PFSK-1 (cell line): ENCODE data around the gene ATG4D.
A peak's percentile ranks its signal among the peaks of the same experiment; 100 is the strongest.

Source experiments
- FOXP2 ChIP-seq: optimal IDR thresholded peaks from 2 replicates; pipeline ENCODE3; 2011; ENCODE audit warnings: borderline replicate concordance, control low read depth, inconsistent platforms; ENCODE audit not compliant: insufficient read depth; ENCODE audit errors: extremely low read length, extremely low read depth
- POLR2AphosphoS5 ChIP-seq: IDR thresholded peaks from 2 replicates; pipeline ENCODE4 v1.6.1; 2012; ENCODE audit warnings: low read depth, mild to moderate bottlenecking, control low read depth, low read length, moderate library complexity
- SIN3A ChIP-seq: IDR thresholded peaks from 2 replicates; pipeline ENCODE4 v1.6.1; 2012; ENCODE audit warnings: mild to moderate bottlenecking, low read length, moderate library complexity, borderline replicate concordance; ENCODE audit not compliant: insufficient read depth
- TAF1 ChIP-seq: IDR thresholded peaks from 2 replicates; pipeline ENCODE4 v1.6.1; 2012; ENCODE audit warnings: low read length, control low read depth, borderline replicate concordance; ENCODE audit not compliant: insufficient read depth
- TF ChIP-seq, protein P1 (sequence below), 2 experiments: IDR thresholded peaks; 2 replicates each; pipeline versions ENCODE4 v1.6.1 to v1.8.0; 2011 to 2012; ENCODE audit warnings: low read depth in 2 of 2, low read length in 2 of 2, control low read depth in 1 of 2, inconsistent platforms in 1 of 2, mild to moderate bottlenecking in 1 of 2, moderate library complexity in 1 of 2; ENCODE audit not compliant: insufficient read depth in 1 of 2

ATG4D gene

GRCh38 chr19:10516671-10517286 lies 26.9 kb upstream of the ATG4D start:
- no peak for TF ChIP-seq TAF1
- TF ChIP-seq, protein P1, sequence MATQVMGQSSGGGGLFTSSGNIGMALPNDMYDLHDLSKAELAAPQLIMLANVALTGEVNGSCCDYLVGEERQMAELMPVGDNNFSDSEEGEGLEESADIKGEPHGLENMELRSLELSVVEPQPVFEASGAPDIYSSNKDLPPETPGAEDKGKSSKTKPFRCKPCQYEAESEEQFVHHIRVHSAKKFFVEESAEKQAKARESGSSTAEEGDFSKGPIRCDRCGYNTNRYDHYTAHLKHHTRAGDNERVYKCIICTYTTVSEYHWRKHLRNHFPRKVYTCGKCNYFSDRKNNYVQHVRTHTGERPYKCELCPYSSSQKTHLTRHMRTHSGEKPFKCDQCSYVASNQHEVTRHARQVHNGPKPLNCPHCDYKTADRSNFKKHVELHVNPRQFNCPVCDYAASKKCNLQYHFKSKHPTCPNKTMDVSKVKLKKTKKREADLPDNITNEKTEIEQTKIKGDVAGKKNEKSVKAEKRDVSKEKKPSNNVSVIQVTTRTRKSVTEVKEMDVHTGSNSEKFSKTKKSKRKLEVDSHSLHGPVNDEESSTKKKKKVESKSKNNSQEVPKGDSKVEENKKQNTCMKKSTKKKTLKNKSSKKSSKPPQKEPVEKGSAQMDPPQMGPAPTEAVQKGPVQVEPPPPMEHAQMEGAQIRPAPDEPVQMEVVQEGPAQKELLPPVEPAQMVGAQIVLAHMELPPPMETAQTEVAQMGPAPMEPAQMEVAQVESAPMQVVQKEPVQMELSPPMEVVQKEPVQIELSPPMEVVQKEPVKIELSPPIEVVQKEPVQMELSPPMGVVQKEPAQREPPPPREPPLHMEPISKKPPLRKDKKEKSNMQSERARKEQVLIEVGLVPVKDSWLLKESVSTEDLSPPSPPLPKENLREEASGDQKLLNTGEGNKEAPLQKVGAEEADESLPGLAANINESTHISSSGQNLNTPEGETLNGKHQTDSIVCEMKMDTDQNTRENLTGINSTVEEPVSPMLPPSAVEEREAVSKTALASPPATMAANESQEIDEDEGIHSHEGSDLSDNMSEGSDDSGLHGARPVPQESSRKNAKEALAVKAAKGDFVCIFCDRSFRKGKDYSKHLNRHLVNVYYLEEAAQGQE (IDR thresholded peaks at IDR 0.05; ENCODE audit: insufficient read depth in 1 of 2, low read depth in 2 of 2, low read length in 2 of 2), result no peak
- no peak for TF ChIP-seq FOXP2
- no peak for TF ChIP-seq POLR2AphosphoS5
- TF ChIP-seq SIN3A, result no peak

- TF ChIP-seq SIN3A (peak; percentile 69; the same call in 1 of the 2 replicates), TAF1 (no peak), FOXP2 (no peak), POLR2AphosphoS5 (peak; percentile 37; the same call in 1 of the 2 replicates)
- TF ChIP-seq, protein P1 (IDR thresholded peaks at IDR 0.05; ENCODE audit: insufficient read depth in 1 of 2, low read depth in 2 of 2, low read length in 2 of 2), result 0 out of 4 replicates have a peak, but pooled peaks of 1 of the 2 experiments have one; percentile 6
Observed at GRCh38 chr19:10517361-10517759, 26.3 kb upstream of the ATG4D start, which contains the start of gene S1PR5. S1PR5 (minus strand) TSS chr19:10517447; CDS start chr19:10515011, 2,436 bp downstream.

- TF ChIP-seq SIN3A, result 0 out of 2 replicates have a peak, but pooled peaks have one; percentile 42
- no peak for TF ChIP-seq FOXP2
- TF ChIP-seq TAF1, result peak; percentile 66; the same call in 1 of the 2 replicates
- TF ChIP-seq, protein P1 (IDR thresholded peaks at IDR 0.05; ENCODE audit: insufficient read depth in 1 of 2, low read depth in 2 of 2, low read length in 2 of 2), result 0 out of 4 replicates have a peak, but pooled peaks of 1 of the 2 experiments have one; percentile 0
- peak; percentile 63 for TF ChIP-seq POLR2AphosphoS5
Observed at GRCh38 chr19:10517760-10518443, 25.8 kb upstream of the ATG4D start.

DNA sequence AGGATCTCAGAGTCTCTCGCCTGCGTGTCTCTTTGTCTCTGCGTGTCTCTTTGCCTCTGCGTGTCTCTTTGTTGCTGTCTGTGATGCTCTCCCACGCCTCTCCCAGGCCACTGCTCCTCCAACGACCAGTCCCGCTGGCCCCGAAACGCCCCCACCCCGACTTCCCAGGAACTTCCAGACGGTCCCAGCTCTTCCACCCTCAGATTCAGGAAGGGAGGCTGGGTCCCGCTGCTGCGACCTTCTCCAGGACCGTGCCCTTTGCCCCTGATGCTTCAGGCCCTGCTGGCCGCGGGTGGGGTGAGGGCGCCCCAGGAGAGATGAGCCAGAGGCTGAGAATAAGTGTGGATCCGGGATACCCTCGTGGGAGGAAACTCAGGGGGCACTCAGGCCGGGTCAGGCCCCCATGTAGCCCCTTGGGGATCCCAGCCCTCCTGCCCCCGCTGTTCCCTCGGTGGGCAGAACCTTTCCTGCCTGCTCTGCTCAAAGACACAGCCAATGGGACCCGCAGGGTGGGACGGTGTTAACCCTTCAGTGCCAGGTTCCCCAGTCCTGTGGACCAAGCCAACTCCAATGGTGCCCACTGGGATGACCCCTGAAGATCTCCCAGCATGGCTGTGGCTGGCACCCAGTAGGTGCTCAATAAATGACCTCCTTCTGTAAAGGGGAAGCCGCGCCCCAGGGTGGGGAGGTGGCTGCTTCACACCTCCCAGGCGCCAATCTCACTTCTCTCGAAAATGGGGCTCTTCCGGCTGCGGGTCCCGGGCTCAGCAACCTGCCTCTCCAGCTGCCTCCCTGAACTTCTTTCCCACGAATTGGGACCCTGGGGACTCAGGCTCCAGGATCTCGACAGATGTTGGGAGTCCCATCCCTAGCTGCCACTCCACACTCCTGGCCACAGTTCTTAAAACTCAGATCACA lies 25.0 kb upstream of the ATG4D start:
- TF ChIP-seq TAF1 (no peak), POLR2AphosphoS5 (0 out of 2 replicates have a peak, but pooled peaks have one; percentile 2), SIN3A (peak; percentile 3; the same call in 1 of the 2 replicates), FOXP2 (no peak)
- TF ChIP-seq, protein P1 (IDR thresholded peaks at IDR 0.05; ENCODE audit: insufficient read depth in 1 of 2, low read depth in 2 of 2, low read length in 2 of 2), result no peak
